Measurements from ENCODE around the gene GAPVD1.

GAPVD1 gene

DNA sequence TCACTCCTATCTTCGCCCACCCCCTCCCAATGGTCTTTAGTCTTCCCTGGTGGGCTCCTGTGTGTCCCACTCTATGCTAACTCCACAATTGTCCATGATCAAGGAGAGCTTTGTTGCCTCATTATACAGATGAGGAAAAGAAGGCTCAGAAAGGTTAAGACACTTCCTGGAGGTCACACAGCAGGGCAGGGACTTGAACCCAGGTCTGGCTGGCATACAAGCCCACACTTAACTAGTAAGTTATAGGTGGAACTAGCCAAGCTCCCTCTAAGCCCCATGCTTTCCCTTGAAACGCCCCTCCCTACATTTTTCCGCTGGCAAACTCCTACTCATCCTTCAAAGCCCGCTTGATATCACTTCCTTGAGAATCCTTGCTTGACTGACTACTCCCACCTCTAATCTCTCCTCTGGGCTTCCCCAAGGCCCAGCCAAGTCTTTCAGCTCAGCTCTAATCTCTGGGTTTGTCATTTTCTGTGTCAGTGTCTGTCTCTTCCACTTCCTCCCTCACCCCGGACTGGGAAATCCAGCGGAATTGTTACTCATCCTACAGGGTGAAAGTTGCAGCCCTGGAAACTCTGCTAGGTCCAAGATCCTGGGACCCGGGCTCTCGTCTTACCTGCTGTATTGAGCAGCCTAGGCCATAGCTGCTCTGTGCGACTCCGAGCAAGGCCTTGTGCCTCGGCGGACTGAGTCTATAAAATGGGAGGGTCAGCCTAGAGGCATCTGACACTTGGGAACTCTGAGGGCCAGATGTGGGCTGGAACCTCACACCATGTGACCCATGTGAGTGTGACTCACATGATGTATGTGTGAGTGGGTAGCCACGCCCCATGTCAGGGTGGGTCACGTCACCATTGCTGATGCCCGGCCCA, 144.5 kb downstream of the GAPVD1 start:
- DNase-seq (ENCODE audit: low read depth) = no peak

DNA sequence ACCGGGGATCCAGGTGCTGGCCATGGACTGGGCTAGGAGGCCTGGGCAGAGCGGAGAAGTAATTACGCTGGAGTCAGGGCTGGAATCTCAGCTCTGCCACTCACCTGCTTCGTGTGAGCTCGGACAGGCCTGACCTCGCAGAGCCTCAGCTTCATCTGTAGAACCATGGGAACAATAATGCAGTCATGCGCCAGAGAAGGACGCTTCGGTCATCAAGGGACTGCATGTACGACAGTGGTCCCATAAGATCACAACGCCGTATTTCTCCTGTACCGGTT, 145.1 kb downstream of the GAPVD1 start:
- no peak for DNase-seq (ENCODE audit: low read depth)

DNA sequence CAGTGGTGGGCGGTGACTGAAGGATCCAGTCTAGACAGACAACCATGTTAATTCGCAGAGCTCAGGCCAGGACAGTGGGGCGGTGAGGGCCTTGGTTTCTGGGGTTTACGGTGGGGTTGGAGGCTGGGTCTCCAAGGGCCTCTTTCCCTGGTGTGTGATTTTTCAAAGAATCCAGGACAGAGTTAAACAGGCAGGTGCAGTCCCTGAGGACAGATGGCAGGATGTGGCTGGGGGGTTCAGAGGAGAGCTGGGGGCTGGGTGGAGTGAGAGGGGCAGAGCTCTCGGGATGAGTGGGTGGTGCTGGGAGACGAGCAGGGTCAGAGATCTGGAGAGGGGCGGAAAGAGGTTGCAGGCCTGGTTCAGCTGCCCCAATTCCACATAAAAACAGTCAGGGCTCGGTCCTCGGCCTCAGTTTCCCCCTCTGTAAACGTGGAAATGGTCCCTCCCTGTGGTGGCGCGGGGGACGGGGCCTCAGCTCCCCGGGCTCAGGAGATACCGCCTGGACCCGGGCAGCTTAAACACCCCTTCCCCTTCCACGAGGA, 145.9 kb downstream of the GAPVD1 start:
- DNase-seq (ENCODE audit: low read depth) = no peak

DNA sequence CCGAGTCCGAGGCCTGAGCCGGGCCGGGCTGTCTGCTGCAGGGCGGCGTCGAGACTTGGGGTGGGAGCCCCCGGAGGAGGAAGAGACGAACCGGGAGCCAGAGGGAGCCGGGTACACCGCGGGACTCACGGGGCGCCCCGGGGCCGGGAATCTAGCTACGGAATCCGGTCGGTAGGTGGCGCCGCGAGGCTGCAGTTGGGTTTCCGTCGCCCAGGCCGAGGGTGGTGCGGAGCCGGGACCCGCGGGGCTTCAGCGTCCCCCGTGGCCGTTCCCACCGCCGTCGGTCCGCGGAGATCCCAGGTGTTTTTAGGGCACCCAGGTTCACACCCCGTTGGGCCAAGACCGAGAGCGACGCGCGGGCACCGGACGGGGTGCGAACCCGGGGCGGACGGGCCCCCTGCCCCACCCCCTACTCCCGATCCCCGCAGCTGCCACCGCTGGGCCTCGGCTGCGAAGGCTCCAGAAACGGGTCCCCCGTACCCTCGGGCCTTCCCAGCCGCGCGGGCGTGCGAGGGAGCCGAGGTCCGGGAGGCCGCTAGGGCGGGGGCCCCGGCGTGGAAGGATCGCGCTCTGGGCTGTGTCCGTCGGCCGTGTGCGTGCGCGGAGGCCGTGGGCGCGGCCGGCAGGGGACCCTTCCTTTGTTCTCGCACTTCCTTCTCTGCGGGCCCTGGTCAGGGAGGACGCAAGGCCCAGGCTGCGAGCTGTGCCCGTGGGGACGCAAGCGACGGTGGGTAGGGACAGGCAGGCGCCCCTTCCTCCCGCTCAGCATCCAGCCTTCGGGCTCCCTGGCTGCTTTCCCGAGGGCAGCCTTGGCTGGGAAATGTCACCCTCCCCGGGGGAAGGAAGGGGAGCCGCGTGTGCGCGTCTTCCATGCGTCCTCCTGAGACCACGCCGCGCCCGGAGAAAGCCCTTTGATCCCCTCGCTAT, 146.6 kb downstream of the GAPVD1 start:
- DNase-seq (ENCODE audit: low read depth) = peak; percentile 56

DNA sequence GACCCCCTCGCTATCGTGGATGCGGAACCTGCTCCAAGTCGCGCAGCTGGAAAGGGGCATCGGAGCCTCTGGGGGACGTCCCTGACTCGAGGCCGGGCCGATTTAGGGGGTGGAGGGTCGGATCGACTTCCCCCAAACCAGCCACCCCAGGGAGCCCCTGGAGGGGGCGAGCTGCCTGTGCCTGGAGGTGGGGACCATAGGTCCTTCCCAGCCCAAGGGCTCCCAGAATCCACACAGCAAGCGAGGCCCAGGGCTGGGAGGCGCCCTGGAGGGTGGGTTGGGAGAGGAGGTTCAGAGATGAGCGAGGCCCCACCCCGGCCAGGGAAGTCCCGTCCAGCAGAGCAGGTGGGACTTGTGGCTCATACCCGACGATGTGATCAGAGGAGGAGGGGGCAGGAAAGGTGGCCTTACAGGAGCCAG, 147.6 kb downstream of the GAPVD1 start:
- no peak for DNase-seq (ENCODE audit: low read depth)

DNA sequence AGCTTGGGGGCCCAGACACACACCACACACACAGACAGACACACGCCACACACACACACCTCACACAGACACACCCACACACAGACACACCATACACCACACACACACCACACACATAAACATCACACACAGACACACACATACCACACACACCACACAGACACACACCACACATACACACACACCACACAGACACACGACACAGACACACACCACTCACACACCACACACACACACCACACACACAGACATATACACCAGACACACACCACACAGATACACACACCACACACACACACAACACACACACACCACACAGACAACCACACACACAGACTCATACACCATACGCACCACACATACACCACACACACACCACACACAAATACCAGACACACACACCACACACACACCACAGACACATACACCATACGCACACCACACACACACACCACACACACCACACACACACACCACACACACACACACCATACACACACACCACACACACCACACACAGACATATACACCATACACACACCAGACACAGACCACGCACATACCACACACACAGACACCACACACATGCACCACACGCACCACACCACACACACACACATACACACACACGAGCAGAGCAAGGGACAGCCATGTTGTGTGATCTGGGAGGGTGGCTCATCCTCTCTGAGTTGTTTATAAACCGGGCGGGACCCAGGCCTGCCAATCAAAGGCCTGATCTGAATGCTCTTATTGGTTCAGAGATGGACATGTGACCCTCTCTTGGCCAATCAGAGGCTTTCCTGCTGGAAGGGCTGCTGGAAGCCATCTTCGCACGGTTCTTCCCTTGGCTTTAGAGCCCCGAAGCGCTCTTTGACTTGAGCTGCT, 148.3 kb downstream of the GAPVD1 start:
- no peak for DNase-seq (ENCODE audit: low read depth)

DNA sequence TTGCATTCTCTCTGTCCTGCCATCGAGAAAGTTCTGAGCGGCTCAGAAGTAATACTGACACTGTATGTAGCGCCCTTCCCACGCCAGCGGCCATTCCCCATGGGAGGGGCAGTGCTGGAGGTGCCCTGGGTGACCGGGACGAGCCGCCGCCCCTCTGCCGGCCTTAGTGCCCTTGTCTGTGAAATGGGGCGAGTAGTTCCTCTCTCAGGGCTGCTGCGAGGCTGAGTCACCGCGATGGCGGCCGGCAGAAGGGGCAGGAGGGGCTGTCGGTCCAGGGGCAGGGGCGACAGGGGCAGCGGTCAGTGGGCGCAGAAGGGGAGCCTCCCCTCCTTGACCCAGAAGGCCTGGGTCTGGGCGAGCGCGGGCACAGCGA, 148.9 kb downstream of the GAPVD1 start:
- no peak for DNase-seq (ENCODE audit: low read depth)

DNA sequence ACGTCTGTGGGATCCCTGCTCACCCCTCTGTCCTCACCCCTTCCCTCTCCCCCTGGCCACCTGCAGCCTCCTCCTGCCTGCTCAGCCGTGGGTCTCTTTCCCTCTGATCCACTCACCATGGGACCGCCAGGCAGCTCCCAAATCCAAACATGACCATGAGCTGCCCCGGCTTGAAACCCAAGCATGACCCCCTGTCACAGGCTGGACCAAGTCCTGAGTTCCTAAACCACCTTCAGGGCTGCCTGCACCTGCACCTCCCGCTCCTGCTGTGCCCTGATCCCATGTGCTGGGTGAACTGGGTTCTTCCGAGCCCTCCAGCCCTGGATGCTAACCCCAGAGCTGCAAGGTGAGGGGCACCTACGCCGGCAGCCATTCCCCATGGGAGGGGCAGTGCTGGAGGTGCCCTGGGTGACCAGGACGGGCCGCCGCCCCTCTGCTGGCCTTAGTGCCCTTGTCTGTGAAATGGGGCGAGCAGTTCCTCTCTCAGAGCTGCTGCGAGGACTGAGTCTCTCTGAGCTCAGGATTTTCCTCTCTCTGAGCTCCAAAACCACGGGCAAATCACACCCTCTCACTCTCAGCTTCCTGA, 149.6 kb downstream of the GAPVD1 start:
- DNase-seq (ENCODE audit: low read depth) = no peak

DNA sequence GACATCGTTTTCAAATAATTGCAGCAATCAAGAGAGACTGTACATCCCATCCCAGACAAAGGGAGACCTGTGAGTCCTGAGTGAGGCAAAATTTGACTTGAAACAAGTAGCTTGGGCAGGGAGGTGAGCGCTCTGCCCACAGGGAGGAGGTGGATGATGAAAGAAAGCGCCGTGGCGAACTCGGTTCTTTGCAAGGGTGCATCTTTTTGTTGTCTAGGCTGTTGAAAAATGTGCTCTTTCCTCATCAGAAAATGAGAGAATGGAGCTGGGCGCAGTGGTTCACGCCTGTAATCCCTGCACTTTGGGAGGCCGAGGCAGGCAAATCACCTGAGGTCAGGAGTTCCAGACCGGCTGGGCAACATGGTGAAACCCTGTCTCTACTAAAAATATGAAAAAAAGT, 150.5 kb downstream of the GAPVD1 start:
- DNase-seq (ENCODE audit: low read depth) = no peak

DNA sequence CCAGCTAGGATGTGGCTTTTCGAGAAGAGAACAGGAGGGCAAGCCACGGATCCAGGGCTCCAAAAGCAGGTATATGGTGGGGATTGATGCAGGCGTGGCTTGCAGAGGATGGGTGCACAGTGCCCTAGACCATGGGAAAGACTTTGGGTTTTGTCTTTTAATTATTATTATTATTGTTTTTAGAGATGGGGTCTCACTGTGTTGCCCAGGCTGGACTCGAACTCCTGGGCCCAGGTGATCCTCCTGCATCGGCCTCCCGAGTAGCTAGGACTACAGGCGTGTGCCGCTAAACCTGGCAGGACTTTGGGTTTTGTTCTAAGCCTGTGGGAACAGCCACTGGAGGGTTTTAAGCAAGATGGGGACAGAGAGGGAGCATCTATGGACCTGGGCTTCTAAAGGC, 152.0 kb downstream of the GAPVD1 start:
- DNase-seq (ENCODE audit: low read depth) = no peak

DNA sequence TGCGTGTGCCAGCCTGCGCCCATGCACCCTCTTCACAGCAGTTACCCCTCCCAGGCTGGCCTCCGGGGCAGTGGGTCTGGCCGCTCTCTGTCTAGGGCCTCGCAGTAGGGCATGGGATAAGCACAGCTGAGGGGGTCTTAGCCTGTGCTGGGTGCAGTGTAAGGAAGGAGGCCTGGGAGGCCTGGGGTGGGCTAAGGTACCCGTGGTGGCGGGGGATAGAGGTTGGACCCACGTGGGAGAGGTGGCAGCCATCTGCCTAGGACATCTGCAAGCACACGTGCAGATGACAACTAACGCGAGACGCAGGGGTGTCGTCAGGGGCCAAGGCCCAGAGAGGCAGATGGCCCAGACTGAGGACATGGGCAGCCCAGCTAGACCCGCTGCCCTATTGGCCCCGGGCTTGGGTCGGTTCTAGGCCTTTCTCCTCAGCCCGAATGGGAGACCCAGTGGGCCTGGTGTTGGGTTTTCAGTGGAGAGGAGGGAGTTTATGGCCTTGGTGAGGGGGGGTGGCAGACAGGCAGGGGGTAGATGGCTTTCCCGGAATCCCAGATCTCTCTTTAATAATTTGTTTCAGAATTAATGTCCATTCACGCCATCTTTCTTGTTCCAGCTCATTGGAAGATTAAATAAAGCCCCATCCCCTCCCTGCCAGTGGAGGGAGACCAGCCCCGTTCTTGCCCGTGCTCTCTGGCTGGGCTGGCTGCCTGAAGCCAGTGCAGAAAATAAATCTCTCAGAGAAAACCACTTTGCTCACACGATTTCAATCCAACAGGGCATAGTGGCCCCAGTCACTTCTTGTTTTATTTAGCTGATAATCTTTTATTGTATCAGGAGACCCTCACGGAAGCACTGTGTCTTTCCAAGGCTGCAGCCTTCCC, 154.2 kb downstream of the GAPVD1 start:
- DNase-seq (ENCODE audit: low read depth) = no peak

DNA sequence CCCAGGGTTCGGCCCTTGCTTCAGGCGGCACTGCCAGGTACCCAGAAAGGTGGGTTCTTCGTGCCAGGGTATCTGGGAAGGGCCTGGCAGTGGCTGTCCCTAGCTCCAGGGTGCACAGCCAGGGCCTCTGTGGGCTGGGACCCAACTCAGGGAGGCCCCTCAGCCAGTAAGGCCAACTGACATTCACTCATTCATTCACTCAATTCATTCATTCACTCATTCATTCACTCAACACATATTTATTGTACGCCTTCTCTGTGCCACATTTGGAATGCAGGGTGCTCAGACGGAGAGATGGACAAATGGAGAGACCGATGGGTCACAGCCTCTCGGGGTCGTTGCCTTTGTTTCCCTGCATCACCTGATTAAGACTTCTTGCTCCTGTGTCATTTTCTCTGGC, 154.9 kb downstream of the GAPVD1 start:
- DNase-seq (ENCODE audit: low read depth) = no peak
